Hepatocyte (in vitro differentiated cells): ENCODE data around the gene TMEM222.

Experiments used
- EZH2 ChIP-seq: fragments of 200-600 bp; sonication (generic); IDR thresholded peaks from 2 replicates; pipeline ENCODE4 v1.6.1; 2016; ENCODE audit warnings: antibody characterized with exemption, mild to moderate bottlenecking, borderline replicate concordance
- EZH2phosphoT487 ChIP-seq: fragments of 200-600 bp; sonication (generic); IDR thresholded peaks from one replicate; pipeline ENCODE4 v1.6.1; 2018; ENCODE audit warnings: antibody characterized with exemption, mild to moderate bottlenecking, low read depth, moderate library complexity; ENCODE audit not compliant: unreplicated experiment, severe bottlenecking
- TF ChIP-seq, protein P1 (sequence below): fragments of 200-600 bp; sonication (generic); IDR thresholded peaks from 2 replicates; pipeline ENCODE4 v1.5.1; 2016; ENCODE audit warnings: antibody characterized with exemption, mild to moderate bottlenecking; ENCODE audit not compliant: poor library complexity

DNA sequence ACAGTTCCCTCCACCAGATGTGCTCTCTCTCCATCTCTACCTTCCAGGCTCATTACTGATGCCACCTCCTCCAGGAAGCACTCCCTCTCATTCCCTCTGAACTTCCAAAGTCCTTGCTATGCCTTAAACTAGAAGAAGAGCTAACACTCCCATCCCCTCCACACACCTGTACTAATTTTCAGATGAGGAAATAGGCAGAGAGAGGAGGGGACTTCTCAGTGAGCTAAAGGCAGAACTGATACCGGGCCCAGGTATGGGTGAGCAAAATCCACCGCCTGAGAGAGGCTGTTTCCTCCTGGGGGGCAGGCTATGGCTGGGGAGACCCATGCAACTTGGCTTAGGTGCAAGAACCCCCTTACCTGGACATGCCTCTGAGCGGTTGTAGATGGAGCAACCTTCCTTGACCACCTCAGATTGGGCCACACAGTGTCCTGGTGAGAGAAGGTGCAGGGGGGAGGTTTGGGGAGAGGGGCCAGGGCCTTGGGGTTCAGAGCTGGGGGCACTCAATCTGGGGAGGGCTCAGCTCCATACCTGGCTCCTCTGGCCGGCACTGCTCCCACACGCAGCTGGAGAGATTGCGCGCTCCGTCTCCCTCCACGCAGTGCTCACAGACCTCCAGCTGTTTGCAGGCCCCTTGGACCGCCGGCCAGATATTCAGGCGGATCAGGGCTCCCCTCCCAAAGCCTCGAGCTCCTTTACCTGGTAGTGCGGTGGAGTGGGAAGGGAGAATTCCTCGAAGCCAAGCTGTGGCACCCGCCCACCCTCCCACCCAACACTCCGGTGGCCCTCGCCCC is 60.2 kb downstream of the TMEM222 start:
- TF ChIP-seq, protein P1, sequence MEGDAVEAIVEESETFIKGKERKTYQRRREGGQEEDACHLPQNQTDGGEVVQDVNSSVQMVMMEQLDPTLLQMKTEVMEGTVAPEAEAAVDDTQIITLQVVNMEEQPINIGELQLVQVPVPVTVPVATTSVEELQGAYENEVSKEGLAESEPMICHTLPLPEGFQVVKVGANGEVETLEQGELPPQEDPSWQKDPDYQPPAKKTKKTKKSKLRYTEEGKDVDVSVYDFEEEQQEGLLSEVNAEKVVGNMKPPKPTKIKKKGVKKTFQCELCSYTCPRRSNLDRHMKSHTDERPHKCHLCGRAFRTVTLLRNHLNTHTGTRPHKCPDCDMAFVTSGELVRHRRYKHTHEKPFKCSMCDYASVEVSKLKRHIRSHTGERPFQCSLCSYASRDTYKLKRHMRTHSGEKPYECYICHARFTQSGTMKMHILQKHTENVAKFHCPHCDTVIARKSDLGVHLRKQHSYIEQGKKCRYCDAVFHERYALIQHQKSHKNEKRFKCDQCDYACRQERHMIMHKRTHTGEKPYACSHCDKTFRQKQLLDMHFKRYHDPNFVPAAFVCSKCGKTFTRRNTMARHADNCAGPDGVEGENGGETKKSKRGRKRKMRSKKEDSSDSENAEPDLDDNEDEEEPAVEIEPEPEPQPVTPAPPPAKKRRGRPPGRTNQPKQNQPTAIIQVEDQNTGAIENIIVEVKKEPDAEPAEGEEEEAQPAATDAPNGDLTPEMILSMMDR = no peak
- TF ChIP-seq EZH2 (no peak), EZH2phosphoT487 (no peak)
